Hepatocyte (in vitro differentiated cells): ENCODE results near the gene VWA3A.

Source experiments
- EZH2 ChIP-seq: fragments of 200-600 bp; sonication (generic); IDR thresholded peaks from 2 replicates; pipeline ENCODE4 v1.6.1; 2016; ENCODE audit warnings: antibody characterized with exemption, mild to moderate bottlenecking, borderline replicate concordance
- EZH2phosphoT487 ChIP-seq: fragments of 200-600 bp; sonication (generic); IDR thresholded peaks from one replicate; pipeline ENCODE4 v1.6.1; 2018; ENCODE audit warnings: antibody characterized with exemption, mild to moderate bottlenecking, low read depth, moderate library complexity; ENCODE audit not compliant: unreplicated experiment, severe bottlenecking
- TF ChIP-seq, protein P1 (sequence below): fragments of 200-600 bp; sonication (generic); IDR thresholded peaks from 2 replicates; pipeline ENCODE4 v1.5.1; 2016; ENCODE audit warnings: antibody characterized with exemption, mild to moderate bottlenecking; ENCODE audit not compliant: poor library complexity

GRCh38 chr16:22088642-22089041, 3.7 kb upstream of the VWA3A start:
- TF ChIP-seq, protein P1, sequence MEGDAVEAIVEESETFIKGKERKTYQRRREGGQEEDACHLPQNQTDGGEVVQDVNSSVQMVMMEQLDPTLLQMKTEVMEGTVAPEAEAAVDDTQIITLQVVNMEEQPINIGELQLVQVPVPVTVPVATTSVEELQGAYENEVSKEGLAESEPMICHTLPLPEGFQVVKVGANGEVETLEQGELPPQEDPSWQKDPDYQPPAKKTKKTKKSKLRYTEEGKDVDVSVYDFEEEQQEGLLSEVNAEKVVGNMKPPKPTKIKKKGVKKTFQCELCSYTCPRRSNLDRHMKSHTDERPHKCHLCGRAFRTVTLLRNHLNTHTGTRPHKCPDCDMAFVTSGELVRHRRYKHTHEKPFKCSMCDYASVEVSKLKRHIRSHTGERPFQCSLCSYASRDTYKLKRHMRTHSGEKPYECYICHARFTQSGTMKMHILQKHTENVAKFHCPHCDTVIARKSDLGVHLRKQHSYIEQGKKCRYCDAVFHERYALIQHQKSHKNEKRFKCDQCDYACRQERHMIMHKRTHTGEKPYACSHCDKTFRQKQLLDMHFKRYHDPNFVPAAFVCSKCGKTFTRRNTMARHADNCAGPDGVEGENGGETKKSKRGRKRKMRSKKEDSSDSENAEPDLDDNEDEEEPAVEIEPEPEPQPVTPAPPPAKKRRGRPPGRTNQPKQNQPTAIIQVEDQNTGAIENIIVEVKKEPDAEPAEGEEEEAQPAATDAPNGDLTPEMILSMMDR, result no peak
- no peak for TF ChIP-seq EZH2
- TF ChIP-seq EZH2phosphoT487, result no peak
